PC-3 (cell line): ENCODE results near the gene SOBP. TPM values are rescaled to one million over a fixed set of nuclear protein-coding genes. Genes with fewer than 3 reads are reported as not detected.

Source experiments
- ATAC-seq: fragments of 200-7000 bp; cut with Tn5 transposase; 2 replicates; pipeline ENCODE4 v1.9.1; 2020; ENCODE audit warnings: mild to moderate bottlenecking, moderate library complexity
- BruUV-seq: library from RNA; stranded (reverse); fragments of 400-500 nt; replicated peaks from 2 replicates; lab custom pipeline; 2021; lab: Mats Ljungman, UMichigan
- CTCF ChIA-PET: fragments of 300-600 bp; sonication (Branson Sonifier 250); formaldehyde crosslinking; loops from one replicate; lab custom pipeline; 2022; ENCODE audit warnings: antibody characterized with exemption; lab: Charles Lee
- POLR2A ChIA-PET: fragments of 300-600 bp; sonication (Branson Sonifier 250); formaldehyde crosslinking; loops from one replicate; lab custom pipeline; 2022; ENCODE audit warnings: antibody characterized with exemption; ENCODE audit not compliant: unreplicated experiment; lab: Charles Lee
- DNase-seq: peaks from one replicate; pipeline ENCODE4 v3.0.0-alpha.2; 2015
- H2AFZ ChIP-seq: fragments of 300-600 bp; sonication (generic); 2 replicates; pipeline ENCODE4 v1.6.0; 2016; ENCODE audit warnings: antibody characterized with exemption, low read length
- H3F3A ChIP-seq: fragments of 300-600 bp; sonication (generic); one replicate; pipeline ENCODE4 v1.6.0; 2017; ENCODE audit warnings: antibody characterized with exemption, low read length, control low read depth, mild to moderate bottlenecking; ENCODE audit not compliant: unreplicated experiment
- H3K27ac ChIP-seq: fragments of 300-600 bp; sonication (generic); 2 replicates; pipeline ENCODE4 v1.5.1; 2016; ENCODE audit warnings: mild to moderate bottlenecking, low read length
- H3K27me3 ChIP-seq: fragments of 300-600 bp; sonication (generic); 2 replicates; pipeline ENCODE4 v1.6.1; 2016; ENCODE audit warnings: low read length, mixed read lengths
- H3K36me3 ChIP-seq: fragments of 300-600 bp; sonication (generic); 2 replicates; pipeline ENCODE4 v1.6.1; 2016; ENCODE audit warnings: low read depth, mixed run types, low read length, mixed read lengths
- H3K4me1 ChIP-seq: fragments of 300-600 bp; sonication (generic); 2 replicates; pipeline ENCODE4 v1.5.1; 2016; ENCODE audit warnings: low read length; ENCODE audit not compliant: insufficient read depth
- H3K4me2 ChIP-seq: fragments of 300-600 bp; sonication (generic); 2 replicates; pipeline ENCODE4 v1.6.0; 2016; ENCODE audit warnings: low read length
- H3K4me3 ChIP-seq: fragments of 300-600 bp; sonication (generic); 2 replicates; pipeline ENCODE4 v1.5.1; 2016; ENCODE audit warnings: mild to moderate bottlenecking, low read length, mixed read lengths
- H3K79me2 ChIP-seq: fragments of 300-600 bp; sonication (generic); 2 replicates; pipeline ENCODE4 v1.6.1; 2017; ENCODE audit warnings: low read length, mixed read lengths
- H3K9ac ChIP-seq: fragments of 300-600 bp; sonication (generic); 2 replicates; pipeline ENCODE4 v1.6.0; 2016; ENCODE audit warnings: mild to moderate bottlenecking, low read length
- H3K9me2 ChIP-seq: fragments of 300-600 bp; sonication (generic); replicated peaks from 2 replicates; pipeline ENCODE4 v1.6.1; 2016; ENCODE audit warnings: mixed run types, low read length, mixed read lengths
- H3K9me3 ChIP-seq: fragments of 300-600 bp; sonication (generic); 2 replicates; pipeline ENCODE4 v1.6.1; 2016; ENCODE audit warnings: low read length, mixed read lengths
- H4K20me1 ChIP-seq: fragments of 300-600 bp; sonication (generic); 2 replicates; pipeline ENCODE4 v1.6.1; 2016; ENCODE audit warnings: low read length, mixed read lengths
- EZH2 ChIP-seq: fragments of 300-600 bp; sonication (generic); IDR thresholded peaks from one replicate; pipeline ENCODE4 v1.6.1; 2017; ENCODE audit warnings: antibody characterized with exemption, mild to moderate bottlenecking, low read length; ENCODE audit not compliant: unreplicated experiment
- EZH2phosphoT487 ChIP-seq: fragments of 300-600 bp; sonication (generic); IDR thresholded peaks from 2 replicates; pipeline ENCODE4 v1.6.1; 2018; ENCODE audit warnings: mild to moderate bottlenecking, antibody characterized with exemption, low read length, borderline replicate concordance
- intact Hi-C: fragments of 100-400 bp; cut with micrococcal nuclease; formaldehyde crosslinking; loops from 2 replicates; pipeline ENCODE4 v1.9.0; 2023
- total RNA-seq: library from RNA; depleted of rRNA; stranded (reverse); fragments of >200 nt; gene quantifications from 2 replicates; pipeline ENCODE4 v1.2.3, GENCODE V29; 2014
- TF ChIP-seq, protein P1 (sequence below): fragments of 300-600 bp; sonication (generic); conservative IDR thresholded peaks from 2 replicates; pipeline ENCODE4 v1.5.1; 2017; ENCODE audit warnings: antibody characterized with exemption, low read depth, mild to moderate bottlenecking, low read length

Gene SOBP
- total RNA-seq, 1 experiment from 2014 or later: 0.15 TPM

DNA sequence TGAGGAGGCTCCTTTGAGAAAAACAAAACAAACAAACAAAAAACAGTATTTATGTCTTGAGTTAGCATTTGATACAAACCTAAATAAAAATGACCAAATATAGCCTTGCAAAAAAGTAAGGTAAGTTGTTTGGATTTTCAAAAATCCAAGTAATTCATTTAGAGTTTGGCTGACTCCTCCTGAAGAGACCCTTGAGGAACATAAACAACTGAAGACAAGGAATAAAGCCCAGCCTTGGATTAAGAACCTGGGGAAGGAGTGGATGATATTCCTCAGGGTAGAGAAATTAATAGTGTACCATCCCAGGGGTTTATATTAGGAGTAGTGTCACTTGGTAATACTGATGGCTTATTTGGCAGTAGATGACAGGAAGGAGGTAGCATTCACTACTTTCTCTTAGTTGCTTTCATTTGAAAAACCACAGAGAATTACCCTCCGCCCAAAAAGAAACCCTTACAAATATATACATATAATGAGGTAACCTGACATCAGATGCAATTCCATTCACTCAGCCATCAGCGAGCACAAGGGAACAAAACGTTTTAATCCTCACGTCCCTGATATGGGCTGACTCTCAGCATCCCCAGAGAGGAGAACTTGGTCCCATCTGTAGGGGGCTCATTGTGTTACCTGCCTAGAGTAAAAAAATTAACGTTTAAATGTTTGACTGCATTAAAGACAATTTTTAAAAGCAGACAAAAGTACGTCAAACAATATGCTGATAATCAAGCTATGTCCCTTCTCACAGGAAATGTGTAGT lies 57.0 kb downstream of the SOBP start:
- Histone ChIP-seq H3K9me3 (no peaks in the 10 kb centered on the region), H3K4me1 (no peaks in the 10 kb centered on the region), H3K4me3 (no peak overlapping the region), H3K36me3 (no peaks in the 10 kb centered on the region), H3K27me3 (peaks cover 40% of the 10 kb centered on the region; the same call in 1 of the 2 replicates), H4K20me1 (no peaks in the 10 kb centered on the region), H2AFZ (no peak overlapping the region), H3K27ac (no peak overlapping the region), H3K4me2 (no peak overlapping the region), H3K9me2 (no peaks in the 10 kb centered on the region), H3K9ac (no peak overlapping the region), H3F3A (no peaks in the 10 kb centered on the region), H3K79me2 (no peaks in the 10 kb centered on the region)
- BruUV-seq: no TSS peak
- TF ChIP-seq, protein P1, sequence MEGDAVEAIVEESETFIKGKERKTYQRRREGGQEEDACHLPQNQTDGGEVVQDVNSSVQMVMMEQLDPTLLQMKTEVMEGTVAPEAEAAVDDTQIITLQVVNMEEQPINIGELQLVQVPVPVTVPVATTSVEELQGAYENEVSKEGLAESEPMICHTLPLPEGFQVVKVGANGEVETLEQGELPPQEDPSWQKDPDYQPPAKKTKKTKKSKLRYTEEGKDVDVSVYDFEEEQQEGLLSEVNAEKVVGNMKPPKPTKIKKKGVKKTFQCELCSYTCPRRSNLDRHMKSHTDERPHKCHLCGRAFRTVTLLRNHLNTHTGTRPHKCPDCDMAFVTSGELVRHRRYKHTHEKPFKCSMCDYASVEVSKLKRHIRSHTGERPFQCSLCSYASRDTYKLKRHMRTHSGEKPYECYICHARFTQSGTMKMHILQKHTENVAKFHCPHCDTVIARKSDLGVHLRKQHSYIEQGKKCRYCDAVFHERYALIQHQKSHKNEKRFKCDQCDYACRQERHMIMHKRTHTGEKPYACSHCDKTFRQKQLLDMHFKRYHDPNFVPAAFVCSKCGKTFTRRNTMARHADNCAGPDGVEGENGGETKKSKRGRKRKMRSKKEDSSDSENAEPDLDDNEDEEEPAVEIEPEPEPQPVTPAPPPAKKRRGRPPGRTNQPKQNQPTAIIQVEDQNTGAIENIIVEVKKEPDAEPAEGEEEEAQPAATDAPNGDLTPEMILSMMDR: no peak
- TF ChIP-seq EZH2 (no peak), EZH2phosphoT487 (no peak)
- no peak for ATAC-seq
- CTCF ChIA-PET: no interaction called here
- intact Hi-C loops: no loop called here
- POLR2A ChIA-PET: no interaction called here
- DNase-seq: no peak

DNA sequence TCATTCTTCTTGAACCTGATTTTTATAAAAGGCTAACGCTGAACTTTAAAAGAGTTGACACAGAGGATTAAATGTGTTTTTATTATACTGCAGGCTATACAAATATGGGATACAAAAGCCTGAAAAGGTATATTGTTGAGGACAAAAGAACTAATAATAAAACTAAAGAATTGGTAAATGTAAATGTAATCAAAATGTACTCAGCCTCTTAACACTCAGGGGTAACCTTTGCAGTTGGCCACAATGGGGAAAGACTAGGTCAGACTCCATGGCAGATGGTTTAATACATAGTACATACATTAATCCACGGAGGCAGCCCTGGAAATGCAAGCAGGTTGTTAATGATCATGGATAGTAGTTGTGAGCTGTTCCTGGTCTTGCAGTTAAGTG lies 57.5 kb downstream of the SOBP start:
- Histone ChIP-seq H3K36me3 (no peaks in the 10 kb centered on the region), H3K27ac (no peak overlapping the region), H3K27me3 (peaks cover 40% of the 10 kb centered on the region; the same call in 1 of the 2 replicates), H3K9me2 (no peaks in the 10 kb centered on the region), H3K9ac (no peak overlapping the region), H3K4me3 (no peak overlapping the region), H3K4me2 (no peak overlapping the region), H2AFZ (no peak overlapping the region), H4K20me1 (no peaks in the 10 kb centered on the region), H3K79me2 (no peaks in the 10 kb centered on the region), H3K9me3 (no peaks in the 10 kb centered on the region), H3K4me1 (no peaks in the 10 kb centered on the region), H3F3A (no peaks in the 10 kb centered on the region)
- ChIA-PET POLR2A (no interaction called here), CTCF (no interaction called here)
- intact Hi-C loops: no loop called here
- ATAC-seq (no peak), DNase-seq (no peak)
- TF ChIP-seq EZH2phosphoT487 (no peak), EZH2 (no peak)
- TF ChIP-seq, protein P1: no peak
- no TSS peak for BruUV-seq

DNA sequence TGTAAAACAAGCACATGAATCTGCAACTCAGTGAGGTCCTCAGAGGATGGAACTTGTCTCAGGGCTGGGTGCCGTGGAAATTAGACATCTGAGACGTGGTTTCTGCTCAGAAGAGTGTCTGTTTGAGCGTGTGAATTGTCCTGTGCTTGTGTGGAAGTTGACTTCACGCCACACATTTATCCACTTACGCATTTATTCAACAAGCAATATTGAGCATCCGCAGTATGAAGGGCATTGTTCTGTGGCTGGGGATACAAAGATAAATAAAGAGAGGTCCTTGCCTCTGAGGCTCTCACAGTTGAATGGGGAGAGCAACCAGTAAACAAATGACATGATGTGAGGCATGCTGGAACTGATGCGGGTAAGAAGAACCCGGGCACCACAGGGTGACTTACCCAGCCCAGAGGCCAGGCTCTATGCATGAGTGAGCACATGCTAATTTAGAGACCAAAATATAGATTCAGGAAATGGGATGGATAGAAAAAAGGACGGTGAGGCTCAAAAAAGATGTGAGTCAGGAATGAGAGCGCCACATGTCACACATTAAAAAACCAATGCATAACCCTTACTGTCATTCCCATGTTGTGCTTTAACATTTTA lies 60.4 kb downstream of the SOBP start:
- ChIA-PET POLR2A (no interaction called here), CTCF (no interaction called here)
- no peaks in the 10 kb centered on the region for H4K20me1 ChIP-seq
- no peaks in the 10 kb centered on the region for H3K36me3 ChIP-seq
- no peak overlapping the region for H2AFZ ChIP-seq
- no peak overlapping the region for H3K4me3 ChIP-seq
- no peaks in the 10 kb centered on the region for H3K9me3 ChIP-seq
- no peaks in the 10 kb centered on the region for H3K4me1 ChIP-seq
- no peak overlapping the region for H3K9ac ChIP-seq
- H3K27ac ChIP-seq: no peak overlapping the region
- H3K9me2 ChIP-seq: no peaks in the 10 kb centered on the region
- DNase-seq: no peak
- no TSS peak for BruUV-seq
- ATAC-seq: no peak
- H3K27me3 ChIP-seq: peaks cover 18% of the 10 kb centered on the region; the same call in 1 of the 2 replicates
- H3F3A ChIP-seq: no peaks in the 10 kb centered on the region
- H3K79me2 ChIP-seq: no peaks in the 10 kb centered on the region
- intact Hi-C loops: no loop called here
- no peak overlapping the region for H3K4me2 ChIP-seq
- TF ChIP-seq EZH2 (no peak), EZH2phosphoT487 (no peak)
- TF ChIP-seq, protein P1: no peak
